ENCODE results near the gene TEAD1. TPM values are rescaled to one million over a fixed set of nuclear protein-coding genes. Genes with fewer than 3 reads are reported as not detected.

TEAD1 gene
- total RNA-seq, 1 donor from 2014 or later, result 55.3 TPM

- Histone ChIP-seq H3K4me1 (ENCODE audit: control insufficient read depth in 3 of 3, insufficient read depth in 3 of 3, low read length in 3 of 3) (peaks cover 44 to 50% (median 49%) of the 10 kb centered on the region in 3 donors), H3K27ac (ENCODE audit: low read depth, low read length) (no peak overlapping the region), H3K9me3 (ENCODE audit: control insufficient read depth in 3 of 3, low read length in 3 of 3) (no peaks in the 10 kb centered on the region), H3K27me3 (ENCODE audit: control insufficient read depth in 3 of 3, insufficient read depth in 3 of 3, low read length in 3 of 3) (no peaks in the 10 kb centered on the region), H3K9ac (ENCODE audit: low read depth in 1 of 3, low read length in 3 of 3) (no peak overlapping the region), H3K36me3 (ENCODE audit: control insufficient read depth in 3 of 3, insufficient read depth in 3 of 3, low read length in 3 of 3) (peaks cover 0 to 5% (median 4%) of the 10 kb centered on the region in 3 donors), H3K4me3 (ENCODE audit: low read length in 3 of 3) (no peak overlapping the region)
Observed at GRCh38 chr11:12799334-12799835, 125.2 kb downstream of the TEAD1 start.

GRCh38 chr11:12800032-12800671 is 125.9 kb downstream of the TEAD1 start:
- Histone ChIP-seq H3K9me3 (ENCODE audit: control insufficient read depth in 3 of 3, low read length in 3 of 3) (no peaks in the 10 kb centered on the region), H3K27ac (ENCODE audit: low read depth, low read length) (no peak overlapping the region), H3K9ac (ENCODE audit: low read depth in 1 of 3, low read length in 3 of 3) (peak overlapping the region in 2 of 3 donors; percentile 8 to 18), H3K4me3 (ENCODE audit: low read length in 3 of 3) (no peak overlapping the region), H3K27me3 (ENCODE audit: control insufficient read depth in 3 of 3, insufficient read depth in 3 of 3, low read length in 3 of 3) (no peaks in the 10 kb centered on the region), H3K36me3 (ENCODE audit: control insufficient read depth in 3 of 3, insufficient read depth in 3 of 3, low read length in 3 of 3) (peaks cover 0 to 4% (median 2%) of the 10 kb centered on the region in 3 donors), H3K4me1 (ENCODE audit: control insufficient read depth in 3 of 3, insufficient read depth in 3 of 3, low read length in 3 of 3) (peaks cover 44 to 49% (median 47%) of the 10 kb centered on the region in 3 donors)

- H3K9me3 ChIP-seq (ENCODE audit: control insufficient read depth in 3 of 3, low read length in 3 of 3), result no peaks in the 10 kb centered on the region
- H3K27me3 ChIP-seq (ENCODE audit: control insufficient read depth in 3 of 3, insufficient read depth in 3 of 3, low read length in 3 of 3), result no peaks in the 10 kb centered on the region
- no peak overlapping the region for H3K27ac ChIP-seq (ENCODE audit: low read depth, low read length)
- H3K4me1 ChIP-seq (ENCODE audit: control insufficient read depth in 3 of 3, insufficient read depth in 3 of 3, low read length in 3 of 3), result peaks cover 44 to 47% (median 47%) of the 10 kb centered on the region in 3 donors
- no peaks in the 10 kb centered on the region for H3K36me3 ChIP-seq (ENCODE audit: control insufficient read depth in 3 of 3, insufficient read depth in 3 of 3, low read length in 3 of 3)
- no peak overlapping the region for H3K9ac ChIP-seq (ENCODE audit: low read depth in 1 of 3, low read length in 3 of 3)
- H3K4me3 ChIP-seq (ENCODE audit: low read length in 3 of 3), result no peak overlapping the region
Observed at GRCh38 chr11:12800871-12801270, 126.7 kb downstream of the TEAD1 start.

- H3K4me3 ChIP-seq (ENCODE audit: low read length in 3 of 3), result no peak overlapping the region
- peaks cover 44 to 53% (median 49%) of the 10 kb centered on the region in 3 donors for H3K4me1 ChIP-seq (ENCODE audit: control insufficient read depth in 3 of 3, insufficient read depth in 3 of 3, low read length in 3 of 3)
- H3K9me3 ChIP-seq (ENCODE audit: control insufficient read depth in 3 of 3, low read length in 3 of 3), result no peaks in the 10 kb centered on the region
- no peak overlapping the region for H3K9ac ChIP-seq (ENCODE audit: low read depth in 1 of 3, low read length in 3 of 3)
- peak overlapping the region; percentile 38 for H3K27ac ChIP-seq (ENCODE audit: low read depth, low read length)
- H3K27me3 ChIP-seq (ENCODE audit: control insufficient read depth in 3 of 3, insufficient read depth in 3 of 3, low read length in 3 of 3), result no peaks in the 10 kb centered on the region
- H3K36me3 ChIP-seq (ENCODE audit: control insufficient read depth in 3 of 3, insufficient read depth in 3 of 3, low read length in 3 of 3), result no peaks in the 10 kb centered on the region
Observed at GRCh38 chr11:12801976-12802375, 127.8 kb downstream of the TEAD1 start.

- H3K9me3 ChIP-seq (ENCODE audit: control insufficient read depth in 3 of 3, low read length in 3 of 3), result no peaks in the 10 kb centered on the region
- H3K36me3 ChIP-seq (ENCODE audit: control insufficient read depth in 3 of 3, insufficient read depth in 3 of 3, low read length in 3 of 3), result no peaks in the 10 kb centered on the region
- peak overlapping the region; percentile 38 for H3K27ac ChIP-seq (ENCODE audit: low read depth, low read length)
- no peaks in the 10 kb centered on the region for H3K27me3 ChIP-seq (ENCODE audit: control insufficient read depth in 3 of 3, insufficient read depth in 3 of 3, low read length in 3 of 3)
- peaks cover 44 to 53% (median 49%) of the 10 kb centered on the region in 3 donors for H3K4me1 ChIP-seq (ENCODE audit: control insufficient read depth in 3 of 3, insufficient read depth in 3 of 3, low read length in 3 of 3)
- H3K9ac ChIP-seq (ENCODE audit: low read depth in 1 of 3, low read length in 3 of 3), result peak overlapping the region in 1 of 3 donors; percentile 21
- peak overlapping the region in 1 of 3 donors; percentile 4 for H3K4me3 ChIP-seq (ENCODE audit: low read length in 3 of 3)
Observed at GRCh38 chr11:12802418-12803085, 128.3 kb downstream of the TEAD1 start.

- H3K36me3 ChIP-seq (ENCODE audit: control insufficient read depth in 3 of 3, insufficient read depth in 3 of 3, low read length in 3 of 3), result no peaks in the 10 kb centered on the region
- H3K9ac ChIP-seq (ENCODE audit: low read depth in 1 of 3, low read length in 3 of 3), result peak overlapping the region in 1 of 3 donors; percentile 21
- H3K27ac ChIP-seq (ENCODE audit: low read depth, low read length), result peak overlapping the region; percentile 38
- H3K27me3 ChIP-seq (ENCODE audit: control insufficient read depth in 3 of 3, insufficient read depth in 3 of 3, low read length in 3 of 3), result no peaks in the 10 kb centered on the region
- peak overlapping the region in 1 of 3 donors; percentile 12 for H3K4me3 ChIP-seq (ENCODE audit: low read length in 3 of 3)
- H3K9me3 ChIP-seq (ENCODE audit: control insufficient read depth in 3 of 3, low read length in 3 of 3), result no peaks in the 10 kb centered on the region
- peaks cover 44 to 56% (median 49%) of the 10 kb centered on the region in 3 donors for H3K4me1 ChIP-seq (ENCODE audit: control insufficient read depth in 3 of 3, insufficient read depth in 3 of 3, low read length in 3 of 3)
Observed at GRCh38 chr11:12803086-12803826, 129.0 kb downstream of the TEAD1 start.

GRCh38 chr11:12806113-12806512 is 131.9 kb downstream of the TEAD1 start:
- H3K27ac ChIP-seq (ENCODE audit: low read depth, low read length), result no peak overlapping the region
- no peaks in the 10 kb centered on the region for H3K27me3 ChIP-seq (ENCODE audit: control insufficient read depth in 3 of 3, insufficient read depth in 3 of 3, low read length in 3 of 3)
- no peak overlapping the region for H3K9ac ChIP-seq (ENCODE audit: low read depth in 1 of 3, low read length in 3 of 3)
- H3K36me3 ChIP-seq (ENCODE audit: control insufficient read depth in 3 of 3, insufficient read depth in 3 of 3, low read length in 3 of 3), result no peaks in the 10 kb centered on the region
- peaks cover 37 to 64% (median 38%) of the 10 kb centered on the region in 3 donors for H3K4me1 ChIP-seq (ENCODE audit: control insufficient read depth in 3 of 3, insufficient read depth in 3 of 3, low read length in 3 of 3)
- H3K4me3 ChIP-seq (ENCODE audit: low read length in 3 of 3), result no peak overlapping the region
- no peaks in the 10 kb centered on the region for H3K9me3 ChIP-seq (ENCODE audit: control insufficient read depth in 3 of 3, low read length in 3 of 3)

GRCh38 chr11:12807621-12808020 is 133.4 kb downstream of the TEAD1 start:
- Histone ChIP-seq H3K27ac (ENCODE audit: low read depth, low read length) (no peak overlapping the region), H3K9ac (ENCODE audit: low read depth in 1 of 3, low read length in 3 of 3) (no peak overlapping the region), H3K36me3 (ENCODE audit: control insufficient read depth in 3 of 3, insufficient read depth in 3 of 3, low read length in 3 of 3) (no peaks in the 10 kb centered on the region), H3K4me1 (ENCODE audit: control insufficient read depth in 3 of 3, insufficient read depth in 3 of 3, low read length in 3 of 3) (peaks cover 30 to 60% (median 36%) of the 10 kb centered on the region in 3 donors), H3K9me3 (ENCODE audit: control insufficient read depth in 3 of 3, low read length in 3 of 3) (no peaks in the 10 kb centered on the region), H3K4me3 (ENCODE audit: low read length in 3 of 3) (no peak overlapping the region), H3K27me3 (ENCODE audit: control insufficient read depth in 3 of 3, insufficient read depth in 3 of 3, low read length in 3 of 3) (no peaks in the 10 kb centered on the region)

- no peaks in the 10 kb centered on the region for H3K27me3 ChIP-seq (ENCODE audit: control insufficient read depth in 3 of 3, insufficient read depth in 3 of 3, low read length in 3 of 3)
- peaks cover 25 to 60% (median 35%) of the 10 kb centered on the region in 3 donors for H3K4me1 ChIP-seq (ENCODE audit: control insufficient read depth in 3 of 3, insufficient read depth in 3 of 3, low read length in 3 of 3)
- H3K27ac ChIP-seq (ENCODE audit: low read depth, low read length), result no peak overlapping the region
- H3K9me3 ChIP-seq (ENCODE audit: control insufficient read depth in 3 of 3, low read length in 3 of 3), result no peaks in the 10 kb centered on the region
- H3K36me3 ChIP-seq (ENCODE audit: control insufficient read depth in 3 of 3, insufficient read depth in 3 of 3, low read length in 3 of 3), result no peaks in the 10 kb centered on the region
- no peak overlapping the region for H3K4me3 ChIP-seq (ENCODE audit: low read length in 3 of 3)
- H3K9ac ChIP-seq (ENCODE audit: low read depth in 1 of 3, low read length in 3 of 3), result no peak overlapping the region
Observed at GRCh38 chr11:12808519-12808918, 134.3 kb downstream of the TEAD1 start.
